ENCODE results near the gene APBA2.

DNA sequence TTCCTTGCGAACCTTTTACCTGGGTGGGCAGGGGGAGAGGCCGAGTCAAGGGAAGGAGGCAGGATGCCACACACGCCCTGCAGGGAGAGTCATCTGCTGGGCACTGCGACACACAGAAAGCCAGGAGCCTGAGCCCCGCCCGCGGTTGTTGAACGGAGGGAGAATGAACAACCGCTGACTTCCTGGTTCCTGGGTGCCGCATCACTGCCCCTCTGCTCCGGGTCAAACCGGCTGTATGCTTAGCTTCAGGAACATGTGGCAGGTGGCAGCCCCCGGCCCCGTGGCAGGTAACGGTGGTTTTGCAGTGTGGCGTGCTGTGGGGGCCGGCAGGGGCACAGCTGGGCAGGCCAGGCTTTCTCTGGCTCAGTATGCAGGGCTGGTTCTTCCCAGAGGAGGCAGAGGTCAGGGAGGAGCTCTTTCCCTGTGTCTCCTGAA, 33.4 kb downstream of the APBA2 start:
- TF ChIP-seq, protein P1, sequence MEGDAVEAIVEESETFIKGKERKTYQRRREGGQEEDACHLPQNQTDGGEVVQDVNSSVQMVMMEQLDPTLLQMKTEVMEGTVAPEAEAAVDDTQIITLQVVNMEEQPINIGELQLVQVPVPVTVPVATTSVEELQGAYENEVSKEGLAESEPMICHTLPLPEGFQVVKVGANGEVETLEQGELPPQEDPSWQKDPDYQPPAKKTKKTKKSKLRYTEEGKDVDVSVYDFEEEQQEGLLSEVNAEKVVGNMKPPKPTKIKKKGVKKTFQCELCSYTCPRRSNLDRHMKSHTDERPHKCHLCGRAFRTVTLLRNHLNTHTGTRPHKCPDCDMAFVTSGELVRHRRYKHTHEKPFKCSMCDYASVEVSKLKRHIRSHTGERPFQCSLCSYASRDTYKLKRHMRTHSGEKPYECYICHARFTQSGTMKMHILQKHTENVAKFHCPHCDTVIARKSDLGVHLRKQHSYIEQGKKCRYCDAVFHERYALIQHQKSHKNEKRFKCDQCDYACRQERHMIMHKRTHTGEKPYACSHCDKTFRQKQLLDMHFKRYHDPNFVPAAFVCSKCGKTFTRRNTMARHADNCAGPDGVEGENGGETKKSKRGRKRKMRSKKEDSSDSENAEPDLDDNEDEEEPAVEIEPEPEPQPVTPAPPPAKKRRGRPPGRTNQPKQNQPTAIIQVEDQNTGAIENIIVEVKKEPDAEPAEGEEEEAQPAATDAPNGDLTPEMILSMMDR (IDR thresholded peaks at IDR 0.05): no peak
- TF ChIP-seq SP1 (CRISPR knock-in tag; conservative IDR thresholded peaks at IDR 0.05) (no peak), ETV6 (CRISPR knock-in tag; IDR thresholded peaks at IDR 0.05) (no peak), ZNF232 (CRISPR knock-in tag; IDR thresholded peaks at IDR 0.05) (no peak), SOX15 (CRISPR knock-in tag; IDR thresholded peaks at IDR 0.05) (no peak), NR1H2 (CRISPR knock-in tag; IDR thresholded peaks at IDR 0.05) (no peak), NFE2L1 (CRISPR knock-in tag; IDR thresholded peaks at IDR 0.05) (no peak), SMAD3 (CRISPR knock-in tag; IDR thresholded peaks at IDR 0.05; ENCODE audit: borderline replicate concordance) (no peak)
- TF ChIP-seq, protein P2, sequence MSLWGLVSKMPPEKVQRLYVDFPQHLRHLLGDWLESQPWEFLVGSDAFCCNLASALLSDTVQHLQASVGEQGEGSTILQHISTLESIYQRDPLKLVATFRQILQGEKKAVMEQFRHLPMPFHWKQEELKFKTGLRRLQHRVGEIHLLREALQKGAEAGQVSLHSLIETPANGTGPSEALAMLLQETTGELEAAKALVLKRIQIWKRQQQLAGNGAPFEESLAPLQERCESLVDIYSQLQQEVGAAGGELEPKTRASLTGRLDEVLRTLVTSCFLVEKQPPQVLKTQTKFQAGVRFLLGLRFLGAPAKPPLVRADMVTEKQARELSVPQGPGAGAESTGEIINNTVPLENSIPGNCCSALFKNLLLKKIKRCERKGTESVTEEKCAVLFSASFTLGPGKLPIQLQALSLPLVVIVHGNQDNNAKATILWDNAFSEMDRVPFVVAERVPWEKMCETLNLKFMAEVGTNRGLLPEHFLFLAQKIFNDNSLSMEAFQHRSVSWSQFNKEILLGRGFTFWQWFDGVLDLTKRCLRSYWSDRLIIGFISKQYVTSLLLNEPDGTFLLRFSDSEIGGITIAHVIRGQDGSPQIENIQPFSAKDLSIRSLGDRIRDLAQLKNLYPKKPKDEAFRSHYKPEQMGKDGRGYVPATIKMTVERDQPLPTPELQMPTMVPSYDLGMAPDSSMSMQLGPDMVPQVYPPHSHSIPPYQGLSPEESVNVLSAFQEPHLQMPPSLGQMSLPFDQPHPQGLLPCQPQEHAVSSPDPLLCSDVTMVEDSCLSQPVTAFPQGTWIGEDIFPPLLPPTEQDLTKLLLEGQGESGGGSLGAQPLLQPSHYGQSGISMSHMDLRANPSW (CRISPR knock-in tag; conservative IDR thresholded peaks at IDR 0.05; ENCODE audit: low read depth): no peak
- TF ChIP-seq, protein P3, sequence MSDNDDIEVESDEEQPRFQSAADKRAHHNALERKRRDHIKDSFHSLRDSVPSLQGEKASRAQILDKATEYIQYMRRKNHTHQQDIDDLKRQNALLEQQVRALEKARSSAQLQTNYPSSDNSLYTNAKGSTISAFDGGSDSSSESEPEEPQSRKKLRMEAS (CRISPR knock-in tag; IDR thresholded peaks at IDR 0.05): no peak
- TF ChIP-seq, protein P4, sequence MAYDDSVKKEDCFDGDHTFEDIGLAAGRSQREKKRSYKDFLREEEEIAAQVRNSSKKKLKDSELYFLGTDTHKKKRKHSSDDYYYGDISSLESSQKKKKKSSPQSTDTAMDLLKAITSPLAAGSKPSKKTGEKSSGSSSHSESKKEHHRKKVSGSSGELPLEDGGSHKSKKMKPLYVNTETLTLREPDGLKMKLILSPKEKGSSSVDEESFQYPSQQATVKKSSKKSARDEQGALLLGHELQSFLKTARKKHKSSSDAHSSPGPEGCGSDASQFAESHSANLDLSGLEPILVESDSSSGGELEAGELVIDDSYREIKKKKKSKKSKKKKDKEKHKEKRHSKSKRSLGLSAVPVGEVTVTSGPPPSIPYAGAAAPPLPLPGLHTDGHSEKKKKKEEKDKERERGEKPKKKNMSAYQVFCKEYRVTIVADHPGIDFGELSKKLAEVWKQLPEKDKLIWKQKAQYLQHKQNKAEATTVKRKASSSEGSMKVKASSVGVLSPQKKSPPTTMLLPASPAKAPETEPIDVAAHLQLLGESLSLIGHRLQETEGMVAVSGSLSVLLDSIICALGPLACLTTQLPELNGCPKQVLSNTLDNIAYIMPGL (CRISPR knock-in tag; IDR thresholded peaks at IDR 0.05): no peak
- TF ChIP-seq, protein P5, sequence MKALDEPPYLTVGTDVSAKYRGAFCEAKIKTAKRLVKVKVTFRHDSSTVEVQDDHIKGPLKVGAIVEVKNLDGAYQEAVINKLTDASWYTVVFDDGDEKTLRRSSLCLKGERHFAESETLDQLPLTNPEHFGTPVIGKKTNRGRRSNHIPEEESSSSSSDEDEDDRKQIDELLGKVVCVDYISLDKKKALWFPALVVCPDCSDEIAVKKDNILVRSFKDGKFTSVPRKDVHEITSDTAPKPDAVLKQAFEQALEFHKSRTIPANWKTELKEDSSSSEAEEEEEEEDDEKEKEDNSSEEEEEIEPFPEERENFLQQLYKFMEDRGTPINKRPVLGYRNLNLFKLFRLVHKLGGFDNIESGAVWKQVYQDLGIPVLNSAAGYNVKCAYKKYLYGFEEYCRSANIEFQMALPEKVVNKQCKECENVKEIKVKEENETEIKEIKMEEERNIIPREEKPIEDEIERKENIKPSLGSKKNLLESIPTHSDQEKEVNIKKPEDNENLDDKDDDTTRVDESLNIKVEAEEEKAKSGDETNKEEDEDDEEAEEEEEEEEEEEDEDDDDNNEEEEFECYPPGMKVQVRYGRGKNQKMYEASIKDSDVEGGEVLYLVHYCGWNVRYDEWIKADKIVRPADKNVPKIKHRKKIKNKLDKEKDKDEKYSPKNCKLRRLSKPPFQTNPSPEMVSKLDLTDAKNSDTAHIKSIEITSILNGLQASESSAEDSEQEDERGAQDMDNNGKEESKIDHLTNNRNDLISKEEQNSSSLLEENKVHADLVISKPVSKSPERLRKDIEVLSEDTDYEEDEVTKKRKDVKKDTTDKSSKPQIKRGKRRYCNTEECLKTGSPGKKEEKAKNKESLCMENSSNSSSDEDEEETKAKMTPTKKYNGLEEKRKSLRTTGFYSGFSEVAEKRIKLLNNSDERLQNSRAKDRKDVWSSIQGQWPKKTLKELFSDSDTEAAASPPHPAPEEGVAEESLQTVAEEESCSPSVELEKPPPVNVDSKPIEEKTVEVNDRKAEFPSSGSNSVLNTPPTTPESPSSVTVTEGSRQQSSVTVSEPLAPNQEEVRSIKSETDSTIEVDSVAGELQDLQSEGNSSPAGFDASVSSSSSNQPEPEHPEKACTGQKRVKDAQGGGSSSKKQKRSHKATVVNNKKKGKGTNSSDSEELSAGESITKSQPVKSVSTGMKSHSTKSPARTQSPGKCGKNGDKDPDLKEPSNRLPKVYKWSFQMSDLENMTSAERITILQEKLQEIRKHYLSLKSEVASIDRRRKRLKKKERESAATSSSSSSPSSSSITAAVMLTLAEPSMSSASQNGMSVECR (CRISPR knock-in tag; IDR thresholded peaks at IDR 0.05; ENCODE audit: borderline replicate concordance): no peak
- TF ChIP-seq, protein P6, sequence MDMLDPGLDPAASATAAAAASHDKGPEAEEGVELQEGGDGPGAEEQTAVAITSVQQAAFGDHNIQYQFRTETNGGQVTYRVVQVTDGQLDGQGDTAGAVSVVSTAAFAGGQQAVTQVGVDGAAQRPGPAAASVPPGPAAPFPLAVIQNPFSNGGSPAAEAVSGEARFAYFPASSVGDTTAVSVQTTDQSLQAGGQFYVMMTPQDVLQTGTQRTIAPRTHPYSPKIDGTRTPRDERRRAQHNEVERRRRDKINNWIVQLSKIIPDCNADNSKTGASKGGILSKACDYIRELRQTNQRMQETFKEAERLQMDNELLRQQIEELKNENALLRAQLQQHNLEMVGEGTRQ (CRISPR knock-in tag; IDR thresholded peaks at IDR 0.05): no peak
